AG09309 (cell line): Measurements from ENCODE around the gene ADGRG6.

Experiments used
- DNase-seq: peaks from one replicate; pipeline ENCODE4 v3.0.0-alpha.2; 2010; ENCODE audit warnings: low read depth
- H3K4me3 ChIP-seq: 2 replicates; pipeline ENCODE4 v1.5.1; 2011; ENCODE audit warnings: mild to moderate bottlenecking, low read depth, low read length, moderate library complexity; ENCODE audit not compliant: control insufficient read depth
- TF ChIP-seq, protein P1 (sequence below): IDR thresholded peaks from 2 replicates; pipeline ENCODE4 v1.5.1; 2011; ENCODE audit warnings: mild to moderate bottlenecking, low read depth, low read length, inconsistent platforms; ENCODE audit not compliant: insufficient read depth, control insufficient read depth; ENCODE audit errors: missing control alignments

ADGRG6 gene

DNA sequence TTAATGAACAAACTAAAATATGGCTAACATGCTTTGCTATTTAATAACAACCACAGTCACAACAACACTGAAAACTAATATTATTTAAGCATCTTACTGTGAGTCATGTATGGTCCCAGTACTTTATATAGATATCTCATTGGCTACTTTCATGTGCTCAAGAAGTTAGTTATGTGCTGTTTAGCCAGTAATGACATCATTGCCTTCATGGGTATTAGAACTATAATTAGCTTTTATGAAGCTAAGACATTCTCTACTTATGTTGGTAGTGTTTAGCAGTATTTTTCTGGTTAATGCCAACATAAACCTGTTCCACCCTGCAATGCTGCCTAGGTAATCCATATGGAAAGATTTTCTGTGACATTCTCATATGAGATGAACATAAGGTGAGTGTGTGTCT lies 56.1 kb downstream of the ADGRG6 start:
- DNase-seq: no peak

DNA sequence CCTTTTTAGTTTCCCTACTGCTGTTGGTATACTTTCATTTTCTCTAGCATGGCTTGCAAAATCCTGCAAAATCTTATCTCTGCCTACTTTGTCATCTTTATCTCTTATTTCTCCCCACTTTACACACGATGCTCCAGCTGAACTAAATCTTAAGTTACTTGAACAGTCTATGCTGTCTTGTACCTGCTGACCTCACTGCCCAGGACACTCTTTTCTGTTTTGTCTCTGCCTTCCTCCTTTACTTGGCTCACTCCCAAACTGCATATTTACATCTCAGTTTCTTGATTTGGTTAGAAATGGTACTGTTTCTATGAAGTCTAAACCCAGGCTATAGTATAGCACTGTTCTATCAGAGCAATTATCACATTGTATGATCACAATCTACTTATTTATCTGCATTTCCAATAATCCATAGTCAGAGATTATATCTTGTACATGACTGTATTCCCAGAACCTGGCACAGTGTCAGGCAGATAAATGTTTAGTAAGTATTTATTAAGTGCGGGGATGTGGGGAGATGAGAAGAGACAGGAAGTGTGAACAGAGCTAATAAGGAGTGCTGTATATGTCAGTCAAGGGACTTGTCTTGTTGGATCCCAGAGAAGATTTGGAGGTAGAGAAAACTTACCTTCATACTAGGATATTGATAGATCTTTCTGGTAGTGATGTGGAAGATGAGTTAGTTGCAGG lies 57.6 kb downstream of the ADGRG6 start:
- no peak for DNase-seq
- TF ChIP-seq, protein P1, sequence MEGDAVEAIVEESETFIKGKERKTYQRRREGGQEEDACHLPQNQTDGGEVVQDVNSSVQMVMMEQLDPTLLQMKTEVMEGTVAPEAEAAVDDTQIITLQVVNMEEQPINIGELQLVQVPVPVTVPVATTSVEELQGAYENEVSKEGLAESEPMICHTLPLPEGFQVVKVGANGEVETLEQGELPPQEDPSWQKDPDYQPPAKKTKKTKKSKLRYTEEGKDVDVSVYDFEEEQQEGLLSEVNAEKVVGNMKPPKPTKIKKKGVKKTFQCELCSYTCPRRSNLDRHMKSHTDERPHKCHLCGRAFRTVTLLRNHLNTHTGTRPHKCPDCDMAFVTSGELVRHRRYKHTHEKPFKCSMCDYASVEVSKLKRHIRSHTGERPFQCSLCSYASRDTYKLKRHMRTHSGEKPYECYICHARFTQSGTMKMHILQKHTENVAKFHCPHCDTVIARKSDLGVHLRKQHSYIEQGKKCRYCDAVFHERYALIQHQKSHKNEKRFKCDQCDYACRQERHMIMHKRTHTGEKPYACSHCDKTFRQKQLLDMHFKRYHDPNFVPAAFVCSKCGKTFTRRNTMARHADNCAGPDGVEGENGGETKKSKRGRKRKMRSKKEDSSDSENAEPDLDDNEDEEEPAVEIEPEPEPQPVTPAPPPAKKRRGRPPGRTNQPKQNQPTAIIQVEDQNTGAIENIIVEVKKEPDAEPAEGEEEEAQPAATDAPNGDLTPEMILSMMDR: no peak

More for the DNA sequence above, 56.1 kb downstream of the ADGRG6 start:
- H3K4me3 ChIP-seq: no peak overlapping the region
- TF ChIP-seq, protein P1: no peak

DNA sequence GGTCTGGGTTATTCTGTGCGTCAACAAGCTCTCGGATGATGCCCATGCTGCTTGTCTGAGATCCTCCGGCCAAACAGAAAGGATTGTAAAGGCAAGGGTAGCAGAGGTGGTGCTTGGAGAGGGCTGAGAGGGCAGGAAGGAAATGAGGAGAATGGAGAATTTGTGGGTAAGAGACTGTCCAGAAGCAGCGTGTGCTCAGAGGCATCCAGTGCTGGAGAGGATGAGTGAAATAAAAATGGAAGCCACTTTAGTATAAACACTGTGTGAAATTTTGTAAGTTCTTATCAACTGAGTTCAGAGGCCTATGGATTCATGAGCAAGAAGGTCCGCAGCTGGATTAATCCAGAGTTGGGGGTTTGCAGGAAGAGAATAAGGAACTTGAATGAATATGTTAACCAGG lies 59.5 kb downstream of the ADGRG6 start:
- TF ChIP-seq, protein P1: no peak
- H3K4me3 ChIP-seq: no peak overlapping the region
- DNase-seq: no peak

More for the DNA sequence above, 57.6 kb downstream of the ADGRG6 start:
- H3K4me3 ChIP-seq: no peak overlapping the region

DNA sequence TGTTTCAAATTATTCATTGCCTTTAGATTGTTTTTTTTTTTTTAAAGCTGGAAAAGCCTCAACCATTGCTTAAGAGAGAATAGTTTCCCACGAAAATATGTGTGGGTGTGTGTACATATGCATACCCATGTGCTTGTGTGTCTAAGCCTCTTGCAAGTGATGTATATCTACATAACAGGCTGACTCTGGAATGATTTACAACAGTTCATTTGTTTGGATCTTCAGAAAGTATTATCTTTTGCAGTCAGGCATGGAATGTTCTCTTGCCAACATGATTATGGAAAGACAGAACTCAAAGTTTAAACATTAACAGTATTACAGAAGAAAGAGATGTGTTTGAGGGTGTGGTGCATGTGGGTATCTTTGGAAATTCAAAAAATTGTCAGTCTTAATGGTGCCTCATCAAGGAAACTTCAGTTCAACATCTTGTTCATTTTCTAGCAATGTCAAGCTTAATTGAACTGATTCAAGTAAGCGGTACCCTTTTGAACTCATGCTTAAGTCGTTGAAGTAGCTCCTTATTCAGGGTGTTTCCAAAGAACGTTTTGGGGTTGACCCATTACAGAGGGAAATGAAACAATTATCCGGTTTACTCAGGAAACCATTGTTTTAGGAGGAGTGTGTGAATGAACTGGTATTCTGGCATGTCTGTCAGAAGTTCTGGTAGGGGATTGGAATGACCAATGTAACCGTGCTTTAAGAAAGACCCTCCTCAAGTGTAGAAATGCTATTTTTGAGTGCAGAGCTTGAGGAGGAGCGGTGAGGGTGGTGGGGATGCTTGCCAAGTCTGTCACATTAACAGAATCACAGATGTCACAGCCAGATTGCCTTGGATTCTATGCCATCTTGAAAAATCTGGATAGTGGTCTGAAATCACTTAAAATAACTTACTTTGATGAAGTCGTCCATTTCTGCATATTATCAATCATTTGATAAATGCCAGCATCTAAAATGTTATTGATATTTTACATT lies 60.3 kb downstream of the ADGRG6 start:
- peak; percentile 83 for DNase-seq
- TF ChIP-seq, protein P1: no peak
- no peak overlapping the region for H3K4me3 ChIP-seq

DNA sequence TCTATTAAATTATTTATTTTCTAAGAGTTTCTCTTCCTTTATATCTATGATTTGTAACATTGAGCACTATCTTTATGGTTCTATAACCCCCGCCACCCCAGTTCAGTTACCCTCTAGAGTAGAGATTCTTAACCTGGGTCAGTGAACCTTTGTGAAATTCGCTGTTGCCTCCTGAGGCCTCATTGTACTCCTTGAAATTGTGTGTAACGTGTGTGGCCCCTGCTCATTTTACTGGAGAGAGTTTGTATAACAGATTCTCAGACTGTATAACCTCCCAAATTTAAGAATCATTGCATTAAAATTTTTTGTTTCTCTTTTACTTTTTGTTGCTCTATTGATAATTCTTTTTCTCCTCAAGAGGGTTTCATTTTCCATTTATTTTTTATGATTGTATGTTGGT lies 65.3 kb downstream of the ADGRG6 start:
- TF ChIP-seq, protein P1: no peak

DNA sequence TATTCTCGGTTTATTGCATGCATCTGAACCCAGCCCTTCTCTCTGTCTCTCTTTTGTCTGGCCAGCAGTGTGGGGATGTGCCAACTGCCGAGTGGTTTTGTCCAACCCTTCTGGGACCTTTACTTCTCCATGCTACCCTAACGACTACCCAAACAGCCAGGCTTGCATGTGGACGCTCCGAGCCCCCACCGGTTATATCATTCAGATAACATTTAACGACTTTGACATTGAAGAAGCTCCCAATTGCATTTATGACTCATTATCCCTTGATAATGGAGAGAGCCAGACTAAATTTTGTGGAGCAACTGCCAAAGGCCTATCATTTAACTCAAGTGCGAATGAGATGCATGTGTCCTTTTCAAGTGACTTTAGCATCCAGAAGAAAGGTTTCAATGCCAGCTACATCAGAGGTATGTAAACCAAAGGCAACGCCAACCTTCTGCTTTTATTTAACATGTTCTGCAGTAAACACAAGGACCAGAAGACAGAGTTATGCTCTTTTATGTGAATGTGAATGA lies 65.8 kb downstream of the ADGRG6 start:
- TF ChIP-seq, protein P1: no peak
- no peak overlapping the region for H3K4me3 ChIP-seq
- no peak for DNase-seq

More for the DNA sequence above, 65.3 kb downstream of the ADGRG6 start:
- no peak overlapping the region for H3K4me3 ChIP-seq
- DNase-seq: no peak
